Gastroesophageal sphincter (tissue), 4 donors: ENCODE measurements around the gene TESMIN. TPM values are rescaled to one million over a fixed set of nuclear protein-coding genes. Genes with fewer than 3 reads are reported as not detected.
A peak's percentile ranks its signal among the peaks of the same experiment; 100 is the strongest.

ENCODE experiments used
- ATAC-seq: fragments of 150-250 bp; one replicate; pipeline ENCODE4 v1.9.1; 2016; ENCODE audit warnings: mild to moderate bottlenecking, moderate library complexity
- H3K27ac ChIP-seq, 4 donors: fragments of 200-600 bp; sonication (generic) in 3 of 4; 1 replicate in 3 of 4; 2 replicates in 1 of 4; pipeline ENCODE4 v1.5.1; 2016 to 2019
- H3K27me3 ChIP-seq: fragments of 200-600 bp; sonication (generic); one replicate; pipeline ENCODE4 v1.5.1; 2019
- H3K36me3 ChIP-seq, 2 donors: fragments of 200-600 bp; sonication (generic); one replicate each; pipeline ENCODE4 v1.5.1; 2019; ENCODE audit warnings: control low read depth in 1 of 2
- H3K4me1 ChIP-seq, 3 donors: fragments of 200-600 bp; sonication (generic); 1 replicate in 2 of 3; 2 replicates in 1 of 3; pipeline ENCODE4 v1.5.1; 2016 to 2019; ENCODE audit warnings: control low read depth in 2 of 3
- H3K4me3 ChIP-seq, 2 donors: fragments of 200-600 bp; sonication (generic); one replicate each; pipeline ENCODE4 v1.5.1; 2019; ENCODE audit warnings: mild to moderate bottlenecking in 1 of 2, moderate library complexity in 1 of 2
- H3K9me3 ChIP-seq, 3 donors: fragments of 200-600 bp; sonication (generic); one replicate each; pipeline ENCODE4 v1.5.1; 2017 to 2019; ENCODE audit warnings: control low read depth in 2 of 3
- EP300 ChIP-seq: sonication (generic); formaldehyde crosslinking; IDR thresholded peaks from one replicate; pipeline ENCODE4 v1.6.1; 2017; ENCODE audit warnings: antibody characterized with exemption, mild to moderate bottlenecking
- POLR2A ChIP-seq, 2 donors: fragments of 450-650 bp; IDR thresholded peaks; one replicate each; pipeline ENCODE4 v1.6.1; 2017; ENCODE audit warnings: antibody characterized with exemption in 2 of 2, mild to moderate bottlenecking in 2 of 2, moderate library complexity in 1 of 2
- POLR2AphosphoS5 ChIP-seq: sonication (generic); formaldehyde crosslinking; IDR thresholded peaks from one replicate; pipeline ENCODE4 v1.6.1; 2017; ENCODE audit warnings: antibody characterized with exemption
- WGBS, 2 donors: methylation state at CpG; one replicate each; pipeline ENCODE4 v1.1.5; 2018; ENCODE audit warnings: low coverage in 1 of 2; 5-methylcytosine and 5-hydroxymethylcytosine counted together
- total RNA-seq, 4 donors: library from RNA; depleted of rRNA; stranded (reverse); fragments of >200 nt; gene quantifications; one replicate each; pipeline ENCODE4 v1.1.0, GENCODE V29; 2016
- TF ChIP-seq, protein P1 (sequence below), 4 experiments: fragments of 200-600 bp in 2 of 4; fragments of 450-650 bp in 2 of 4; sonication (generic) in 1 of 4; IDR thresholded peaks; one replicate each; pipeline ENCODE4 v1.5.1; 2017 to 2019; ENCODE audit warnings: antibody characterized with exemption in 4 of 4, mild to moderate bottlenecking in 2 of 4, moderate library complexity in 2 of 4

The TESMIN gene
- total RNA-seq, 4 donors from 2014 or later, result 0.12 to 0.54 (median 0.27) TPM; not detected in 1

DNA sequence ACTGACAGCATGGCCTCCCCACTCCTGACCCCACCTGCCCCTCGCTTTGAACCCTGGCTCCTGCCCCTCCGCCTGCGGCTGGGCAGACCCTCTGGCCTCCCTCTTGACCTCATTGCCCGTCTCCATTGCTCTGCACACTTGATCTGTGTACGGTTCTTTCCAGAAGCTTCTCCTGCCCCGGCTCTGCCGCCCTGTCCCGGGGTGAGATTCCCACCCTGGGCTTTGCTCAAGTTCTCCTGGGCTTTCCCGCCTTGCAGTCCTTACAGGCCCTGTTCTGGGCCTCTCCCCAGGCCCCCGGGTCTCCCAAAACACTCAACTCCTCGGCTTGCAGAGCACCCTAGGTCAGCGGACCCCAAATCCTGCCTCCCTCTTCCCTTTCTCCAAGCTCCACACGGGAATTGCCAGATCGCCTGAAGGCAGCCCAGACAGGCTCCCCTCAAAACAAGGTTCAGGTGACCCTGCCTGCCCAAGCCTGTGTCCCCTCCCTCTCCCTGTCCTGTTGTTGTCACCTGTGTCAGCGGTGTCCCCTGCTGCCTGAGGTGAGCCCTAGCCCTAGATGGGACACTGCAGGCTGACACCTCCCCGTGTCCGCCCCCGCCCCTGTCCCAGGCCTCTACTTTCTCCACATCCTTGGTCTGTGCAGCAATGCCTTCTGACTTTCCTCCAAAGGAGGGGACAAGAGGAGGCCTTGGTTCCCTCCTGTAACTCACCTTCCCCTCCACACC is 65.5 kb downstream of the TESMIN start:
- Histone ChIP-seq H3K9me3 (no peaks in the 10 kb centered on the region), H3K4me1 (peaks cover 0 to 17% (median 13%) of the 10 kb centered on the region in 3 donors), H3K4me3 (no peak overlapping the region), H3K27me3 (peaks cover 67% of the 10 kb centered on the region), H3K36me3 (no peaks in the 10 kb centered on the region), H3K27ac (no peak overlapping the region)
- ATAC-seq, result no peak
- WGBS, 2 donors, result 94 to 100% methylated on average over 4 to 16 of the region's 18 CpGs
- TF ChIP-seq, protein P1, sequence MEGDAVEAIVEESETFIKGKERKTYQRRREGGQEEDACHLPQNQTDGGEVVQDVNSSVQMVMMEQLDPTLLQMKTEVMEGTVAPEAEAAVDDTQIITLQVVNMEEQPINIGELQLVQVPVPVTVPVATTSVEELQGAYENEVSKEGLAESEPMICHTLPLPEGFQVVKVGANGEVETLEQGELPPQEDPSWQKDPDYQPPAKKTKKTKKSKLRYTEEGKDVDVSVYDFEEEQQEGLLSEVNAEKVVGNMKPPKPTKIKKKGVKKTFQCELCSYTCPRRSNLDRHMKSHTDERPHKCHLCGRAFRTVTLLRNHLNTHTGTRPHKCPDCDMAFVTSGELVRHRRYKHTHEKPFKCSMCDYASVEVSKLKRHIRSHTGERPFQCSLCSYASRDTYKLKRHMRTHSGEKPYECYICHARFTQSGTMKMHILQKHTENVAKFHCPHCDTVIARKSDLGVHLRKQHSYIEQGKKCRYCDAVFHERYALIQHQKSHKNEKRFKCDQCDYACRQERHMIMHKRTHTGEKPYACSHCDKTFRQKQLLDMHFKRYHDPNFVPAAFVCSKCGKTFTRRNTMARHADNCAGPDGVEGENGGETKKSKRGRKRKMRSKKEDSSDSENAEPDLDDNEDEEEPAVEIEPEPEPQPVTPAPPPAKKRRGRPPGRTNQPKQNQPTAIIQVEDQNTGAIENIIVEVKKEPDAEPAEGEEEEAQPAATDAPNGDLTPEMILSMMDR (IDR thresholded peaks at IDR 0.05), result no peak
- TF ChIP-seq POLR2A (IDR thresholded peaks at IDR 0.05) (no peak), EP300 (no peak), POLR2AphosphoS5 (no peak)

- Histone ChIP-seq H3K4me1 (peaks cover 0 to 17% (median 13%) of the 10 kb centered on the region in 3 donors), H3K27me3 (peaks cover 63% of the 10 kb centered on the region), H3K9me3 (no peaks in the 10 kb centered on the region), H3K27ac (no peak within 1 kb of the TSS), H3K4me3 (peak within 1 kb of the TSS in 1 of 2 donors; percentile 51), H3K36me3 (no peaks in the 10 kb centered on the region)
- TF ChIP-seq POLR2A (IDR thresholded peaks at IDR 0.05), result no peak
- no peak for TF ChIP-seq EP300
- TF ChIP-seq, protein P1 (IDR thresholded peaks at IDR 0.05), result no peak
- no peak for TF ChIP-seq POLR2AphosphoS5
- no peak for ATAC-seq
- WGBS, 2 donors, result no CpG with 5 or more reads among the region's 113 CpGs
Observed at GRCh38 chr11:68684385-68685356, 66.6 kb downstream of the TESMIN start, which contains the start of gene GAL. TSS of gene GAL (plus strand) at chr11:68684544. CDS start at chr11:68684924, 380 bp downstream.

- peaks cover 0 to 17% (median 13%) of the 10 kb centered on the region in 3 donors for H3K4me1 ChIP-seq
- WGBS, 2 donors, result no CpG with 5 or more reads among the region's 37 CpGs
- no peaks in the 10 kb centered on the region for H3K36me3 ChIP-seq
- peak overlapping the region in 1 of 2 donors; percentile 51 for H3K4me3 ChIP-seq
- ATAC-seq, result no peak
- no peak overlapping the region for H3K27ac ChIP-seq
- peaks cover 54% of the 10 kb centered on the region for H3K27me3 ChIP-seq
- no peaks in the 10 kb centered on the region for H3K9me3 ChIP-seq
- TF ChIP-seq EP300, result no peak
- TF ChIP-seq POLR2A (IDR thresholded peaks at IDR 0.05), result no peak
- no peak for TF ChIP-seq POLR2AphosphoS5
Observed at GRCh38 chr11:68683536-68684384, 67.6 kb downstream of the TESMIN start.

- ATAC-seq, result no peak
- H3K4me1 ChIP-seq, result peaks cover 0 to 17% (median 13%) of the 10 kb centered on the region in 3 donors
- no peak overlapping the region for H3K4me3 ChIP-seq
- peaks cover 49% of the 10 kb centered on the region for H3K27me3 ChIP-seq
- H3K36me3 ChIP-seq, result no peaks in the 10 kb centered on the region
- 73 to 87% methylated on average over 3 of the region's 7 CpGs for WGBS, 2 donors
- no peaks in the 10 kb centered on the region for H3K9me3 ChIP-seq
- H3K27ac ChIP-seq, result no peak overlapping the region
- TF ChIP-seq POLR2AphosphoS5, result no peak
Observed at GRCh38 chr11:68683121-68683520, 68.2 kb downstream of the TESMIN start.

GRCh38 chr11:68682531-68682961 is 68.8 kb downstream of the TESMIN start:
- Histone ChIP-seq H3K36me3 (no peaks in the 10 kb centered on the region), H3K9me3 (no peaks in the 10 kb centered on the region), H3K27me3 (peaks cover 43% of the 10 kb centered on the region), H3K4me1 (peaks cover 0 to 20% (median 17%) of the 10 kb centered on the region in 3 donors), H3K4me3 (no peak overlapping the region), H3K27ac (no peak overlapping the region)
- ATAC-seq, result no peak
- 89% methylated on average over 1 of the region's 9 CpGs; no CpG with 5 or more reads in 1 of the 2 donors for WGBS, 2 donors
- TF ChIP-seq POLR2A (IDR thresholded peaks at IDR 0.05) (no peak), POLR2AphosphoS5 (no peak), EP300 (no peak)
- TF ChIP-seq, protein P1 (IDR thresholded peaks at IDR 0.05), result no peak
